HL-60/S4 (cell line): ENCODE results near the gene ZNF816.
"Not testable (repeated sequence)": the region's sequence is repeated elsewhere in the genome, so short reads cannot be mapped to it uniquely, and the experiment has no call there.

ENCODE experiments used
- in situ Hi-C: fragments of 300-500 bp; cut with MboI; formaldehyde crosslinking; loops from 2 replicates; pipeline ENCODE4 v1.14.3; 2022; ENCODE audit warnings: low sequenced_read_pairs

The ZNF816 gene

DNA sequence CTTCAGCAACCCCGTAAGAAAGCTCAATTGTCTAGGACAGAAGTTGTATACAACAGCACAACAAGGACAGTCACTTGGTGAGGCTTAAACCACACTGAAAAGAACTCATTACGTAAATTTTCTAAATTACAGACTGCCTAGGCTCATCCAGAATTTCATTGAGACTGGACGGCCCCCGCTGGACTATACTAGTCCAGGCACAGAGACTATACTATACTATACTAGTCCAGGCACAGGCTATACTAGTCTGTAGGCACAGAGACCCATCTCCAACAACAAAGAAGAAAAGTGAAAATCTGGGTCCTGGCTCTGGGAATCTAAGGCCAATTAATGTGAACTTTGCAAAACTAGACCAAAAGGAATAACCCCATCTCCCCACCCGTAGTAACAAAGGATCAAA lies 700 bp downstream of the ZNF816 start:
- in situ Hi-C loops = no loop called here

DNA sequence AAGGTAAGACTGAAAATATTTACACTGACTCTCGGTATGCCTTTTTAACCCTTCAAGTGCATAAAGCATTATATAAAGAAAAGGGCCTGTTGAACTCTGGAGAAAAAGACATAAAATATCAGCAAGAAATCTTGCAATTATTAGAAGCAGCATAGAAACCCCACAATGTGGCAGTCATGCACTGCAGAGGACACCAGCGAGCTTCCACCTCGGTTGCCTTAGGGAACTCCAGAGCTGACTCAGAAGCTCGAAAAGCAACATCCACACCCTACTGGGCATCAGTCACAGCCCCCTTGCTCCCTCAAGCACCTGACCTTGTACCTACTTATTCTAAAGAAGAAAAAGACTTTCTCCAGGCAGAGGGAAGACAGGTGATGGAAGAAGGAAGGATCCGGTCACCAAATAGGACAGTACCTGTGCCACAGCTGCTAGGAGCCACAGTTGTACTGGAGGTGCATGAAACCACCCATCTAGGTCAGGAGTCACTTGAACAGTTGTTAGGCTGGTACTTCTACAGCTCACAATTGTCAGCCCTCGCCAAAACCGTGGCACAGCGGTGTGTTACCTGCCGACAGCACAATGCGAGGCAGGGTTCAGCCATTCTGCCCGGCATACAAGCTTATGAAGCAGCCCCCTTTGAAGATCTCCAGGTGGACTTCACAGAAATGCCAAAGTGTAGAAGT lies 2.9 kb downstream of the ZNF816 start:
- in situ Hi-C loops = no loop called here

DNA sequence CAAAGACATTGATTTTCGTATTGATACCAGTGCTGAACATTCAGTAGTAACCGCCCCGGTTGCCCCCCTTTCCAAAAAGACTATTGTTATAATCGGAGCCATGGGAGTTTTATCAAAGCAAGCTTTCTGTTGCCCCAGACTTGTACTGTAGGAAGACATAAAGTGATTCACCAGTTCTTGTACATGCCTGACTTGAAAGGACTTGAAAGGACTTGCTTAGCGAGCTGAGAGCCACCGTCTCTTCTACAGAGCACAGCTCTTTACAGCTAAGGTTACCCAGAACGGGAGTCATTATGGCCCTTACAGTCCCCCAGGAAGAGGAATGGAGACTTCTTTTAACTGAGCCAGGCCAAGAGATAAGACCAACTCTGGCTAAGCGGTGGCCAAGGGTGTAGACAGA lies 5.1 kb downstream of the ZNF816 start:
- in situ Hi-C loops = no loop called here

DNA sequence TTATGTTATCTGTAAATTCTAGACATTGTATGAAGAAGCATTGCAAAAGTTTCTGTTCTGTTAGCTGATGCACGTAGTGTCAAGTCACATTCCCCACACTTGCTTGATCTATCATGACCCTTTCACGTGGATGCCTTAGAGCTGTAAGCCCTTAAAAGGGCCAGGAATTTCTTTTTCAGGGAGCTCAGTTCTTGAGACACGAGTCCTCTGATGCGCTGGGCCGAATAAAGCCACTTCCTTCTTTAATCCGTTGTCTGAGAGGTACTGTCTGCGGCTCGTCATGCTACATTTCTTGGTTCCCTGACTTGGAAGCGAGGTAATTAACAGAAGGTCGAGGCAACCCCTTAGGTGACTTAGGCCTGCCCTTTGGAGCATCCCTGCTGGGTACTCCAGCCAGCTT lies 5.8 kb downstream of the ZNF816 start:
- in situ Hi-C loops = no loop called here

DNA sequence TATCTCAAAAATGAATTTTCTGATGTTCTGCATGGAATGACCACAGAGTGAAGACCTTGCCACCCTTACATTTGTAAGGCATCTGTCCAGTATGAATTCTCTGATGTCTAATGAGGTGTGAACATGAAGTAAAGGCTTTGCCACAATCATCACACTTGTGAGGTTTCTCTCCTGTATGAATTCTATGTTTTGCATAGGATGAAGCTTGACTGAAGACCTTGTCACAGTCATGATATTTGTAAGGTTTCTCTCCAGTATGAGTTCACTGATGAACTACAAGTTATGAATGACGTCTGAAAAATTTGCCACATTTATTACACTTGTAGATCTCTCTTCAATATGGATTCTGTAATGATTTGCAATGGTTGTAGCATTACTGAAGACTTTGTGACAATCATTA lies 13.3 kb downstream of the ZNF816 start:
- in situ Hi-C loops = no loop called here

DNA sequence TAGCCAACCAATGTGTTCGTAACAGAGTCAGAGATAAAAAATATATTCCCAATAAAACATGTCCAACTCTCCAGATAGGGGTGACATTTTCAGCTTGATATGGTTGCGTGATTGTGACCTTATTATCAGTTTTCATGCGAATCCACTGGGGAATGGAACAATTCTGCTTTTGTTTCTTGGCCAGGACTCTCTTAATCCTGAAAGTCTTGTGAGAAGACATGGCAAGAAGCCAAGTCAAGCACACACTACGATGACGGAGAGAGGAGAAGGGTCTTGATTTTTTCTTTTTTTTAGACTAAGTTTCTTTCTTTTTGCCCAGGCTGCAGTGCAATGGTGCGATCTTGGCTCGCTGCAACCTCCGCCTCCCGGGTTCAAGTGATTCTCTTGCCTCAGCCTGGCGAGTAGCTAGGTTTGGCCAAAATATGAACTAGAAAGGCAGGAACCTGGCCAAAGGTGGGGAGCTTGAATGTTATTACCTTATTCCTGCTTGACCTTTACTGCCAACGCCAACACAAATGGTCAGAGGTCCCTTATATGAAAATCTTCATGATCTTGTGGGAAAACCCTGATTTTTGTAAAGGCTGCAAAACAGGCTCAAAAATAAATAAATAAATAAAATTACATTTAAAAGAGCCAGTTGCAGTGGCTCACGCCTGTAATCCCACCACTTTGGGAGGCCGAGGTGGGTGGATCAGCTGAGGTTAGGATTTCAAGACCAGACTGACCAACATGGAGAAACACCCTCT lies 14.5 kb downstream of the ZNF816 start:
- in situ Hi-C loops = no loop called here

DNA sequence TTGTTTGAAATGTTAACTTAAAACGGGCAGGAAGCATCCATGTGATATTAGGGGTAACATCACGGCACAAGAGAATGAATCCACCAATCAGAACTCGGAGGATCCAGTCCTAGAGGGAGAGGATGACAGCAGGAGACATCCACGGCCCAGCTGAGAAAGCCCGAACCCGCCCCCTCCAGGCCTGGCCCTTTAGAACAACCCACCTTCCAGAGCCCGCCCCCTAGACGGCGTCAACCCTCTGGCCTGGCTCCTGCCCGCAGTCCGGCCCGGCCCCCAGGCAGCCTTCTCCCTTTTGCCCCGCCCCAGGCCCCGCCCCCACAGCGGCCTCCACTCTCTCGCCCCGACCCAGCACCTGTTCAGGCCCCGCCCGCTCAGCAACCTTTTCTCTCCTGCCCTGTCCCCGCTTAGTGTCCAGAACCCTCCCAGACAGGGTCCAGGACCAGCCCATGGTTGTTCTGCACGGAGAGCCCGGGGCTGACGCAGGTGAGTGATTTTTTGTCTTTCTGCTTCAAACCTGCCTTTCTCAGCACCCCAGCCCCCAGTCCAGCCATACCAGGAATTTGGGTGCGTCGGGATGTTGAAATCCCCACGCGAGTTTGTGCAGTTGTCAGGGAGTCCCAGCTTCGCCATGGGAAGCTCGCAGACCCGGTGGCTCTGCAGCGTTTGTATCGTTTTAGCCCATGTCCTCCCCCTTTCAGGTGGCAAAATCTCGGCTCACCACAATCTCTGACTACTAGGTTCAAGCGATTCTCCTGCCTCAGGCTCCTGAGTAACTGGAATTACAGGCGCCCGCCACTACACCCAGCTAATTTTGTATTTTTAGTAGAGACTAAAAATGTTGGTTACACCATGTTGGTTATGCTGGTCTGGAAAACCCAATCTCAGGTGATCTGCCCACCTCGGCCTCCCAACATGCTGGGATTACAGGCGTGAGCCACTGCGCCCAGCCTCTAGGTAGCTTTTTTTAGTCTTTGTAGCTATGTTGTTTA lies 16.1 kb downstream of the ZNF816 start:
- in situ Hi-C loops = no loop called here

DNA sequence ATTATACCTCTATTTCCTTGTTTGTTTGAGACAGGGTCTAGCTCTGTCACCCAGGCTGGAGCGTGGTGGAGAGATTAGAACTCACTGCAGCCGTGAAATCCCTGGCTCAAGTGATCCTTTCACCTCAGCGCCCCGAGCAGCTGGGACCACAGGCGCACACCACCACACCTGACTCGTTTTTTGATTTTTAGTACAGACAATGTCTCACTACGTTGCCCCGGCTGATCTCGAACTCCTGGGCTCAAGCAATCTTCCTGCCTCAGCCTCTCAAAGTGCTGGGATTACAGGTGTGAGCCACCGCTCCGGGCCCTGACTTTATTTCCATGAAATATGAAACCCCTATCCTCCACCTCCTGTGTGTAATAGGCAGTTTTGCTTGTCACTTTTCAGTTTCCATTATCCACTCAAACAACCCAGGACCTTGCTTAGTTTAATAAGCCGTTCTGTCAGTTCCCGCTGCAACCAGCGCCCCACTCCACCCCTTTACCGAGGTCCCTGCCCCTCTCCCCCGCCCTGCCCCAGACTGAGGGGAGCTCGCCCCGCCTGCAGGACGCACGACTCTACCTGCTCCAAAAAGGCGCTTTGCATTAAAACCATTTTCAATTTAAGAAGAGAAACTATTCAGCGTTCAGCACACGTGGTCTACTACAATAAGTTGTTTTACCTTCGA lies 16.9 kb downstream of the ZNF816 start:
- in situ Hi-C loops = no loop called here

DNA sequence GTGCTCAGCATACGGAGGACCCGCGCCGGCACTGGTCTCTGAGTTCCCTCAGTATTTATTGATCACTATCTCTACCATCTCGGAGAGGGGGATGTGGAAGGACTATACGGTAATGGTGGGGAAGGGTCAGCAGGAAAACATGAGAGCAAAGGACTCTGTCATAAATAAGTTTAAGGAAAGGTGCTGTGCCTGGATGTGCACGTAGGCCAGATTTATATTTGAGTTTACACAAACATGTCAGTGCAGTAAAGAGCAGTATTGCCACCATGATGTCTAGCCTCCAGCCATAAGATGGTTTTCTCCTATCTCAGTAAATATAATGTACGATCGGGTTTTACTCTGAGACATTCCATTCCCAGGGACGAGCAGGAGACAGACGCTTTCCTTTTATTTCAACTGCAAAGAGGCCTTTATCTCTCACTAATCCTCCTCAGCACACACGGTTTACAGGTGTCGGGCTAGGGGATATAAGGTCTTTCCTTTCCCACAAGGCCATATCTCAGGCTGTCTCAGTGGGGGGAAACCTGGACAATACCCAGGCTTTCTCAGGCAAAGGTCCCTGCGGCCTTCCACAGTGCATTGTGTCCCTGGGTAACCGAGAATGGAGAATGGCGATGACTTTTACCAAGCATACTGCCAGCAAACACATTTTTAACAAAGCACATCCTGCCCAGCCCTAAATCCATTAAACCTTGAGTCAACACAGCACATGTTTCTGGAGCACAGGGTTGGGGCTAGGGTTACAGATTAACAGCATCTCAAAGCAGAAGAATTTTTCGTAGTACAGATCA lies 17.8 kb downstream of the ZNF816 start:
- in situ Hi-C loops = not testable (repeated sequence)

DNA sequence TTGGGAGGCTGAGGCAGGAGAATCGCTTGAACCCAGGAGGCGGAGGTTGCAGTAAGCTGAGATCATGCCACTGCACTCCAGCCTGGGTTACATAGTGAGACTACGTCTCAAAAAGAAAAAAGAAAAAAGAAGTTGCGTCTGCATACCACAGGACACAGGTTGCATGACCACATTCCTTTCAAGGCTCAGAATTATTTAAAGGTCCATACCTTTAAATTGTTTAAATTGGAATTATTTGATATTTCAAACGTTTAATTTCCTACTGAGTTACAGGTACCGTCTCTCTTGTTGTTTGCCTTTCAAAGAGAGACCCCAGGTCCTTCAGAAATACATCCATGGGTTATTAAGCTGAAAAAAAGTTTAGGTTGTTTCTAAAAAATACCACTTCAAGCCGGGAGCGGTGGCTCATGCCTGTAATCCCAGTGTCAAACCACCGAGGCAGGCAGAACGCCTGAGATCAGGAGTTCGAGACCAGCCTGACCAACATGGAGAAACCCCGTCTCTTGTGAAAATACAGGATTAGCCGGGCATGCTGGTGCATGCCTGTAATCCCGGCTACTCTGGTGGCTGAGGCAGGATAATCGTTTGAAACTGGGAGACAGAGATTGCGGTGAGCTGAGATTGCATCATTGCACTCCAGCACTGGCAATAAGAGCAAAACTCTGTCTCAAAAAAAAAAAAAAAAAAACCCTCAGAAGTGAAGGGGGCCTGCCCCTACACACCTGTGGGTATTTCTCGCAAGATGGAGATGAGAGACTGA lies 18.6 kb downstream of the ZNF816 start:
- in situ Hi-C loops = no loop called here

DNA sequence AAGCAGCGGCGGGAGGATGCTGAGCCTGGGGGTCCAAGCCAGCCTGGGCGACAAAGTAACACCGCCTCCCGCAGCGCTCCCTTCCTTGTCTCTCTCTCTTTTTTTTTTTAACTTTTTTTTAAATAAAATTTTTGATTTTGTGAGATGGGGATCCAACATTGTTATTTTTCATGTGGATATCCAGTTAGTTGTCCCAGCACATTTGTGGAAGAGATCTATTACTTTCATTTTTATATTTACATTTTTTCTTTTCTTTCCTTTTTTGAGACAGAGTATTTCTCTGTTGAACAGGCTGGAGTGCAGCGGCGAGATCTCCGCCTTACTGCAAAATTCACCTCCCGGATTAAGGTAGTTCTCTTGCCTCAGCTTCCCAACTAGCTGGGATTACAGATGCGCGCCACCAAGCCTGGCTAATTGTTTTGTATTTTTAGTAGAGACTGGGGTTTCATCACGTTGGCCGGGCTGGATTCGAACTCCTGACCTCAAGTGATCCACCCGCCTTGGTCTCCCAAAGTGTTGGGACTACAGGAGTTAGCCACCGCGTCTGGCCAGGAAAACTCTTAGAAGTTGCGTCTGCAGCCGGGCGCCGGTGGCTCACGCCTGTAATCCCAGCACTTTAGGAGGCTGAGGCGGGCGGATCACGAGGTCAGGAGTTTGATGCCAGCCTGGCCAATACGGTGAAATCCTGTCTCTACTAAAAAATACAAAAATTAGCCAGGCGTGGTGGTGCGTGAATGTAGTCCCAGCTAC lies 19.4 kb downstream of the ZNF816 start:
- in situ Hi-C loops = no loop called here

DNA sequence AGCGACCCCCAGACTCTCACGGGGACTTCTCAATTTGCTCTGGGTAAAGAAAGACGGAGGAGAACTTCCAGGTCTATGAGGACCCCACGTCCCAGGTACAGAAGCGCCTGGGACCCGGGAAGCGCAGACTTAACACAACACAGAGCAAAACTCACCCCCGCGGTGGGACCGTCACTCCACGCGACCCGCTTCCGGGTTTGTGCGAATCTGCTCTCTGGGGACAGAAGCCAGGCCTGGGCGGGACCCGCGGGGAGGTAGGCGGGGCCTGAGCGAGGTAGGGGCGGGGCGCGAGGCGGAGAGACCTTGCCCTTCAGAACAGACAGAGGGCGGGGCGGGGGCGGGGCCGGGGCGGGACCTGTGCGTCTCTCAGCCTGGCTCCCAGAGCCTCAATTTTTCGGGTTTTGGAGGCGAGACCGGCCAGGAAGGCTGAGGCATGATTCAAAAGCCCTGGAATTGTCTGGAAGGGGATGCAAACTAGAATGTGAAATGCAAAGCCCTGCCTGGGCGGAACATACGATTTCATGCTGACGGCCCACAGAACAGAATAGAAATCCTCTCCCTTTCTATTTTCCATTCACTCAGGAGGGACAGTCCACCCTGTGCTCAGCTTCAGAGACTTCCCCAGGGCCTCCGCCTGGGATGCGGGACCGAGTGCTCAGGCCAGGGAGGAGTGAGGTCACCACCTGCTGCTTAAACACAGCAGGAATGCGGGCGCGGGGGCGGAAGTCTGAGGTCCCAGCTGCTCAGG lies 20.1 kb downstream of the ZNF816 start:
- in situ Hi-C loops = no loop called here

DNA sequence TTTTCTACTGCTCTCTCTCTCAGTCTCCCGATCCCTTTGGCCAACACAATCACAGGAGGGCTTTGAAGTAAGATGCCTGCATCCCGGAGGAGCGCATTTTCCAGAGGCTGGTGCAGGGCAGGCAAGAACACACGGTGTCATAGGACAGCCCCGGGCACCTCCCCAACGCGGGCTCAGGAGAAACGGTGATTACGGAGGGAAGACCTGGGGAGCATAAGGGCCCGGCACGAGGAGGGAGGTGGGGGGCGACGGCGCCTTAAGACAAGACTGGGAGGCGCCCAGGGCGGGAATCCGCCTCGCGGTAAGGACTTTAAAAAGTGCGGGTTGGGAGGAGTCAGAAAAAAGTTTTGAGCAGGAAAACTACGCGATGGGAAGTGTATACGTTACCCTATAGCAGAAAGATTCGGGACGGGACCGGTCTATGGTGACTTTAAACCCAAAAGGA lies 20.7 kb downstream of the ZNF816 start:
- in situ Hi-C loops = no loop called here

DNA sequence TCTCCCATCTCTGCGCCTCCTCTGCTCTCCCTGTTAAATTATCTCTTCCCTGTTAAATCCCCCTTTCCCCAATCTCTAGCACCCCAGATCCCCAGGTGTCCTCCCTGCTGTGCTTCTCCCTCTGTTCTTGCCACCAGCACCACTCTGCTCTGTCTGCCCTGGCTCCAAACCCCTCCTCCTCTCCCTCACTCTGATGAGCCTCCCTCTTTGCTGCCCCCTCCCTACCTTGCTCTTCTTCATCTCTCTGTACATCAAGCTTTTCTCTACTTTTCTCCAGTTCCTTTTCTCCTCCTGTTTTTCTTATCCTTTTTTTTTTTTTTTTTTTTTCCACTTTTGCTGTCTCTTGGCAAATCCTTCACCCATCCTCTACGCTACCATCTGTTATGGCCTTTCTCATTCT lies 21.2 kb downstream of the ZNF816 start:
- in situ Hi-C loops = not testable (repeated sequence)

DNA sequence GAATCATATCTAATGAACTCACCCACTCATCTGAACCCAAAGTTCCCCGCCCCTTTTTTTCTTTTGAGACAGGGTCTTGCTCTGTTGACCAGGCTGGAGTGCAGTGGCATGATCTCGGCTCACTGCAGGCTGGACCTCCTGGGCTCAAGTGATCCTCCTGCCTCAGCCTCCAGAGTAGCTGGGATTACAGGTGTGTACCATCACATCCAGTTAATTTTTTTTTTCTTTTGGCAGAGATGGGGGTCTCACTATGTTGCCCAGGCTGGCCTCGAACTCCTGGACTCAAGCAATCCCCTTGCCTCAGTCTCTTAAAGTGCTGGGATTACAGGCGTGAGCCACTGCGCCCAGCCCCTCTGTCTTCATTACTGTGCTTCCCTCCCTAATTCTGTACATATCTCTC lies 21.8 kb downstream of the ZNF816 start:
- in situ Hi-C loops = not testable (repeated sequence)

DNA sequence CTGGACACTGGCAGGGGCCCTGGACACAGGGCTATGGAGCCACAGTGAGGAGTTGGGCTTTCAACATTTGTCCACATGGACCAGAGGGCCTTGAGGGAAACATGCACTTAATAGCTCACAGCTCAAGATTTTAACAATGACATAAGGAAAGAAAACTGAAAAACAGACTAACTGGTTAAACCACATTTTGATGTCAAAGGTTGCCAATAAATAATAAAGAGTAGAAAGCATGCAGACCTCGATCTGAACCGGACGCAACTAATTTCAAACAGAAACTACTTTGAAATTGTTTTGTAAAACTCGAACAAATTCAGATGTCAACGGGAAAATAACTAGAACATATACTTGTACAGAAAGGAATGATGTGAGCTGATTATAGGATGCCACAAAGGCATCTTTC lies 23.9 kb downstream of the ZNF816 start:
- in situ Hi-C loops = no loop called here

DNA sequence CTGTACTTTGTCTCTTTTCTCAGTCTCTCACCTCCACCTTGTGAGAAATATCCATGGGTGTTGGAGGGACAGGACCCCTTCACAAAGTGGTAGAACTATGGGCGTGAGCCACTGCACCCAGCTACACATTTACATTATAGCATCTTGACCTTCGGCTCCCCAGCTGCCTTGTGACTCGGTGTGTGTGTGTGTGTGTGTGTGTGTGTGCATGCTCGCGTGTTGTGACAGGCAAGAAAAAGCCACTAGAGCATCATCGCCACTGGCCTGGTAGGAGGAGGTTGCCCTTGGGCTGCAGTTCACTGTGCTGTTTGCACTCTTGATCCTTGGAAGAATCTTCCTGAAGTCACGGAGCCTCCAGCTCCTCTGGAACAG lies 25.7 kb downstream of the ZNF816 start:
- in situ Hi-C loops = no loop called here
